H9 (cell line): Measurements from ENCODE around the gene ACADS. TPM values are rescaled to one million over a fixed set of nuclear protein-coding genes. Genes with fewer than 3 reads are reported as not detected.

Experiments
- DNase-seq: peaks from one replicate; pipeline ENCODE4 v3.0.0-alpha.2; 2017
- H2AFZ ChIP-seq: one replicate; pipeline ENCODE4 v1.6.1; 2013; ENCODE audit warnings: mild to moderate bottlenecking, low read length, control low read depth, moderate library complexity
- H2AK5ac ChIP-seq: 2 replicates; pipeline ENCODE4 v1.6.1; 2013; ENCODE audit warnings: low read length, control low read depth, mixed read lengths; ENCODE audit not compliant: insufficient read length
- H2BK120ac ChIP-seq: one replicate; pipeline ENCODE4 v1.6.1; 2013; ENCODE audit warnings: low read depth, mild to moderate bottlenecking, low read length, control low read depth, inconsistent platforms; ENCODE audit not compliant: poor library complexity, severe bottlenecking
- H2BK12ac ChIP-seq: 2 replicates; pipeline ENCODE4 v1.6.1; 2013; ENCODE audit warnings: low read length, control low read depth, mixed read lengths, low read depth; ENCODE audit not compliant: insufficient read length
- H2BK15ac ChIP-seq: 2 replicates; pipeline ENCODE4 v1.6.1; 2013; ENCODE audit warnings: low read depth, low read length, control low read depth
- H2BK20ac ChIP-seq: one replicate; pipeline ENCODE4 v1.6.1; 2013; ENCODE audit warnings: low read depth, mild to moderate bottlenecking, low read length, control low read depth, inconsistent platforms; ENCODE audit not compliant: poor library complexity, severe bottlenecking
- H2BK5ac ChIP-seq: 2 replicates; pipeline ENCODE4 v1.6.1; 2013; ENCODE audit warnings: low read length, control low read depth, mixed read lengths; ENCODE audit not compliant: insufficient read length
- H3K14ac ChIP-seq: 2 replicates; pipeline ENCODE4 v1.6.1; 2013; ENCODE audit warnings: low read length, control low read depth; ENCODE audit not compliant: insufficient read depth
- H3K18ac ChIP-seq: 2 replicates; pipeline ENCODE4 v1.6.1; 2013; ENCODE audit warnings: low read depth, mild to moderate bottlenecking, mixed read lengths, low read length, control low read depth; ENCODE audit not compliant: insufficient read length
- H3K23ac ChIP-seq: 2 replicates; pipeline ENCODE4 v1.6.1; 2013; ENCODE audit warnings: low read length, control low read depth, mixed read lengths, low read depth; ENCODE audit not compliant: insufficient read length
- H3K23me2 ChIP-seq: 2 replicates; pipeline ENCODE4 v1.6.1; 2013; ENCODE audit warnings: low read depth, mild to moderate bottlenecking, mixed read lengths, low read length, control low read depth; ENCODE audit not compliant: insufficient read length, poor library complexity, severe bottlenecking
- H3K27ac ChIP-seq: 2 replicates; pipeline ENCODE4 v1.5.1; 2013; ENCODE audit warnings: low read length, control low read depth, mixed read lengths, low read depth; ENCODE audit not compliant: insufficient read length
- H3K27me3 ChIP-seq: 2 replicates; pipeline ENCODE4 v1.6.1; 2013; ENCODE audit warnings: low read length, control low read depth, inconsistent platforms; ENCODE audit not compliant: insufficient read depth
- H3K4ac ChIP-seq: 2 replicates; pipeline ENCODE4 v1.6.1; 2013; ENCODE audit warnings: low read depth, mild to moderate bottlenecking, control low read depth, inconsistent platforms, low read length, moderate library complexity
- H3K4me1 ChIP-seq: 2 replicates; pipeline ENCODE4 v1.6.1; 2013; ENCODE audit warnings: low read length, control low read depth, inconsistent platforms; ENCODE audit not compliant: insufficient read depth
- H3K4me2 ChIP-seq: 2 replicates; pipeline ENCODE4 v1.6.1; 2013; ENCODE audit warnings: low read length, control low read depth, mixed read lengths; ENCODE audit not compliant: insufficient read length, insufficient read depth
- H3K56ac ChIP-seq: 2 replicates; pipeline ENCODE4 v1.6.1; 2013; ENCODE audit warnings: low read depth, mild to moderate bottlenecking, mixed read lengths, low read length, control low read depth; ENCODE audit not compliant: insufficient read length
- H3K79me1 ChIP-seq: 2 replicates; pipeline ENCODE4 v1.6.1; 2013; ENCODE audit warnings: low read depth, mild to moderate bottlenecking, moderate library complexity, low read length, control low read depth, inconsistent platforms; ENCODE audit not compliant: insufficient read depth, poor library complexity, severe bottlenecking
- H3K79me2 ChIP-seq: 2 replicates; pipeline ENCODE4 v1.6.1; 2013; ENCODE audit warnings: low read length, control low read depth, inconsistent platforms; ENCODE audit not compliant: insufficient read depth
- H3K9ac ChIP-seq: 2 replicates; pipeline ENCODE4 v1.6.1; 2013; ENCODE audit warnings: low read length, control low read depth, mixed read lengths; ENCODE audit not compliant: insufficient read length; ENCODE audit errors: extremely low read depth
- H3K9me3 ChIP-seq: one replicate; pipeline ENCODE4 v1.6.1; 2013; ENCODE audit warnings: low read depth, low read length, inconsistent platforms; ENCODE audit not compliant: control insufficient read depth
- H3T11ph ChIP-seq: one replicate; pipeline ENCODE4 v1.6.1; 2013; ENCODE audit warnings: mild to moderate bottlenecking, low read length, control low read depth, inconsistent platforms
- H4K20me1 ChIP-seq: one replicate; pipeline ENCODE4 v1.6.1; 2013; ENCODE audit not compliant: control insufficient read depth, insufficient read length, insufficient read depth
- H4K5ac ChIP-seq: 2 replicates; pipeline ENCODE4 v1.6.1; 2013; ENCODE audit warnings: low read depth, mild to moderate bottlenecking, mixed read lengths, low read length, control low read depth; ENCODE audit not compliant: insufficient read length
- H4K8ac ChIP-seq: replicated peaks from 2 replicates; pipeline ENCODE4 v1.6.1; 2013; ENCODE audit warnings: low read length, control low read depth, mixed read lengths, low read depth; ENCODE audit not compliant: insufficient read length
- H4K91ac ChIP-seq: 2 replicates; pipeline ENCODE4 v1.6.1; 2013; ENCODE audit warnings: low read depth, mild to moderate bottlenecking, moderate library complexity, mixed read lengths, low read length, control low read depth; ENCODE audit not compliant: insufficient read length
- H3K27ac Mint-ChIP-seq, 3 experiments: 2 replicates in 2 of 3; 3 replicates in 1 of 3; pipeline ENCODE4 v1.8.0; 2020 to 2021; ENCODE audit warnings: mixed read lengths in 3 of 3, mild to moderate bottlenecking in 1 of 3, moderate library complexity in 1 of 3
- H3K27me3 Mint-ChIP-seq: 2 replicates; pipeline ENCODE4 v1.8.0; 2021; ENCODE audit warnings: low read depth, mild to moderate bottlenecking, moderate library complexity, mixed read lengths
- H3K36me3 Mint-ChIP-seq, 3 experiments: 2 replicates in 2 of 3; 3 replicates in 1 of 3; pipeline ENCODE4 v1.8.0; 2020 to 2021; ENCODE audit warnings: low read depth in 3 of 3, mixed read lengths in 3 of 3; ENCODE audit not compliant: insufficient read depth in 1 of 3
- H3K4me1 Mint-ChIP-seq, 2 experiments: 2 replicates each; pipeline ENCODE4 v1.8.0; 2020; ENCODE audit warnings: mixed read lengths in 2 of 2
- H3K4me3 Mint-ChIP-seq, 2 experiments: 2 replicates in 1 of 2; 3 replicates in 1 of 2; pipeline ENCODE4 v1.8.0; 2020 to 2021; ENCODE audit warnings: mild to moderate bottlenecking in 2 of 2, mixed read lengths in 2 of 2, moderate library complexity in 1 of 2
- H3K9me3 Mint-ChIP-seq, 2 experiments: 2 replicates in 1 of 2; 3 replicates in 1 of 2; pipeline ENCODE4 v1.8.0; 2020; ENCODE audit warnings: mild to moderate bottlenecking in 2 of 2, mixed read lengths in 2 of 2, moderate library complexity in 1 of 2
- CTCF ChIP-seq: fragments of 200-600 bp; sonication (generic); conservative IDR thresholded peaks from 3 replicates; pipeline ENCODE4 v1.8.0; 2021; ENCODE audit warnings: antibody characterized with exemption, mild to moderate bottlenecking
- WGBS: extraction: QIAGEN DNeasy Blood & Tissue Kit; methylation state at CpG from one replicate; pipeline ENCODE4 v1.1.7; 2013; ENCODE audit warnings: missing lambda C conversion rate, low lambda C conversion rate, mixed read lengths; ENCODE audit not compliant: insufficient read length; ENCODE audit errors: extremely low coverage; 5-methylcytosine and 5-hydroxymethylcytosine counted together
- total RNA-seq: library from RNA; stranded (reverse); gene quantifications from 2 replicates; pipeline ENCODE4 v1.2.1, GENCODE V29; 2021

The ACADS gene
- total RNA-seq, 1 experiment from 2014 or later = 8.3 TPM

- no peak overlapping the region for H3K14ac ChIP-seq
- no peak overlapping the region for H3K56ac ChIP-seq
- no peaks in the 10 kb centered on the region for H3K79me2 ChIP-seq
- no peak overlapping the region for H3K4me3 Mint-ChIP-seq
- H3K79me1 ChIP-seq = no peaks in the 10 kb centered on the region
- no peak overlapping the region for H2BK120ac ChIP-seq
- peaks cover 2% of the 10 kb centered on the region; the same call in 1 of the 2 replicates for H3K4me1 ChIP-seq
- no peak overlapping the region for H3K18ac ChIP-seq
- H4K5ac ChIP-seq = no peak overlapping the region
- no CpG with 5 or more reads among the region's 3 CpGs for WGBS
- no peak overlapping the region for H3K4me2 ChIP-seq
- no peak overlapping the region for H2BK15ac ChIP-seq
- H3K27ac ChIP-seq = no peak overlapping the region
- H3K23me2 ChIP-seq = no peaks in the 10 kb centered on the region
- H3K27me3 Mint-ChIP-seq = no peaks in the 10 kb centered on the region
- no peaks in the 10 kb centered on the region for H4K20me1 ChIP-seq
- no peaks in the 10 kb centered on the region for H3K9me3 ChIP-seq
- H3K23ac ChIP-seq = no peak overlapping the region
- H4K91ac ChIP-seq = no peak overlapping the region
- H3K27ac Mint-ChIP-seq = peak overlapping the region in 1 of 3 experiments; percentile 27; a peak in 2 of 7 replicates
- no peak for TF ChIP-seq CTCF
- DNase-seq = no peak
- no peak overlapping the region for H2BK20ac ChIP-seq
- no peak overlapping the region for H2AFZ ChIP-seq
- H4K8ac ChIP-seq = no peak overlapping the region
- no peak overlapping the region for H3K4ac ChIP-seq
- H3K27me3 ChIP-seq = no peaks in the 10 kb centered on the region
- no peak overlapping the region for H2BK5ac ChIP-seq
- peaks cover 19 to 20% of the 10 kb centered on the region in 2 experiments for H3K4me1 Mint-ChIP-seq
- H3T11ph ChIP-seq = no peak overlapping the region
- no peak overlapping the region for H3K9ac ChIP-seq
- H3K9me3 Mint-ChIP-seq = no peaks in the 10 kb centered on the region
- no peak overlapping the region for H2AK5ac ChIP-seq
- H3K36me3 Mint-ChIP-seq = peaks cover 7 to 75% (median 37%) of the 10 kb centered on the region in 3 experiments; a peak in 6 of 7 replicates
- no peak overlapping the region for H2BK12ac ChIP-seq
Observed at GRCh38 chr12:120763250-120763649, 37.6 kb downstream of the ACADS start.
